Thyroid gland (tissue), 4 donors: Measurements from ENCODE around the gene PHF19. TPM values are rescaled to one million over a fixed set of nuclear protein-coding genes. Genes with fewer than 3 reads are reported as not detected.

Experiments used
- DNase-seq, 2 donors: peaks; one replicate each; pipeline ENCODE4 v3.0.0-alpha.2; 2019
- H3K27ac ChIP-seq, 3 donors: fragments of 200-600 bp; sonication (generic); 1 replicate in 2 of 3; 2 replicates in 1 of 3; pipeline ENCODE4 v1.5.1; 2016 to 2019; ENCODE audit warnings: mild to moderate bottlenecking in 1 of 3, moderate library complexity in 1 of 3
- H3K27me3 ChIP-seq: fragments of 200-600 bp; sonication (generic); one replicate; pipeline ENCODE4 v1.5.1; 2019
- H3K36me3 ChIP-seq, 2 donors: fragments of 200-600 bp; sonication (generic); one replicate each; pipeline ENCODE4 v1.5.1; 2016 to 2019
- H3K4me1 ChIP-seq, 2 donors: fragments of 200-600 bp; sonication (generic); one replicate each; pipeline ENCODE4 v1.5.1; 2017 to 2019
- H3K4me3 ChIP-seq, 3 donors: fragments of 200-600 bp; sonication (generic); replicated peaks in 1 of 3; 1 replicate in 2 of 3; 2 replicates in 1 of 3; pipeline ENCODE4 v1.5.1; 2016; ENCODE audit warnings: mild to moderate bottlenecking in 1 of 3
- H3K9me3 ChIP-seq: fragments of 200-600 bp; sonication (generic); one replicate; pipeline ENCODE4 v1.5.1; 2017
- CTCF ChIP-seq, 6 experiments: fragments of 200-600 bp in 3 of 6; fragments of 450-650 bp in 3 of 6; sonication (generic) in 3 of 6; IDR thresholded peaks; one replicate each; pipeline ENCODE4 v1.5.1; 2016 to 2019; ENCODE audit warnings: antibody characterized with exemption in 6 of 6, mild to moderate bottlenecking in 2 of 6, inconsistent platforms in 1 of 6, moderate library complexity in 1 of 6
- POLR2A ChIP-seq, 2 donors: fragments of 450-650 bp; IDR thresholded peaks; one replicate each; pipeline ENCODE4 v1.6.1; 2017; ENCODE audit warnings: antibody characterized with exemption in 2 of 2, mild to moderate bottlenecking in 2 of 2, moderate library complexity in 1 of 2
- WGBS, 2 donors: methylation state at CpG; one replicate each; pipeline ENCODE4 v1.1.5; 2017; 5-methylcytosine and 5-hydroxymethylcytosine counted together
- intact Hi-C: fragments of 100-400 bp; cut with DNase I; formaldehyde crosslinking; loops from one replicate; pipeline ENCODE4 v1.15.1; 2023
- total RNA-seq, 4 donors: library from RNA; depleted of rRNA; stranded (reverse); fragments of >200 nt; gene quantifications; one replicate each; pipeline ENCODE4 v1.2.3, GENCODE V29; 2016

Gene PHF19
- total RNA-seq, 4 donors from 2014 or later, result 10.8 to 24.1 (median 13.1) TPM

- Histone ChIP-seq H3K27me3 (no peaks in the 10 kb centered on the region), H3K4me1 (peaks cover 0 to 16% of the 10 kb centered on the region in 2 donors), H3K27ac (peak overlapping the region in 1 of 3 donors; percentile 15), H3K9me3 (no peaks in the 10 kb centered on the region), H3K4me3 (no peak overlapping the region), H3K36me3 (peaks cover 0 to 3% of the 10 kb centered on the region in 2 donors)
- 77 to 88% methylated on average over 5 of the region's 5 CpGs for WGBS, 2 donors
- TF ChIP-seq POLR2A (IDR thresholded peaks at IDR 0.05), result no peak
- TF ChIP-seq CTCF (IDR thresholded peaks at IDR 0.05), result no peak
- intact Hi-C loops, result no loop called here
- no peak for DNase-seq
These were observed 39.0 kb upstream of the PHF19 start for GRCh38 chr9:120915854-120916470.

GRCh38 chr9:120914953-120915352, 38.0 kb upstream of the PHF19 start:
- no peak overlapping the region for H3K27ac ChIP-seq
- WGBS, 2 donors, result 93 to 97% methylated on average over 6 of the region's 6 CpGs
- intact Hi-C loops, result no loop called here
- peaks cover 0 to 9% of the 10 kb centered on the region in 2 donors for H3K4me1 ChIP-seq
- H3K36me3 ChIP-seq, result peaks cover 0 to 4% of the 10 kb centered on the region in 2 donors
- no peak for DNase-seq
- H3K9me3 ChIP-seq, result no peaks in the 10 kb centered on the region
- H3K27me3 ChIP-seq, result no peaks in the 10 kb centered on the region
- no peak overlapping the region for H3K4me3 ChIP-seq
- TF ChIP-seq CTCF (IDR thresholded peaks at IDR 0.05) (no peak), POLR2A (IDR thresholded peaks at IDR 0.05) (no peak)

GRCh38 chr9:120914396-120914795, 37.4 kb upstream of the PHF19 start:
- no peaks in the 10 kb centered on the region for H3K9me3 ChIP-seq
- DNase-seq, result no peak
- H3K36me3 ChIP-seq, result peaks cover 0 to 4% of the 10 kb centered on the region in 2 donors
- intact Hi-C loops, result no loop called here
- no peak for TF ChIP-seq POLR2A (IDR thresholded peaks at IDR 0.05)
- WGBS, 2 donors, result 75 to 86% methylated on average over 3 of the region's 3 CpGs
- no peaks in the 10 kb centered on the region for H3K27me3 ChIP-seq
- no peak overlapping the region for H3K27ac ChIP-seq
- H3K4me1 ChIP-seq, result peaks cover 0 to 3% of the 10 kb centered on the region in 2 donors
- no peak overlapping the region for H3K4me3 ChIP-seq

- no peak overlapping the region for H3K27ac ChIP-seq
- H3K27me3 ChIP-seq, result no peaks in the 10 kb centered on the region
- peaks cover 0 to 4% of the 10 kb centered on the region in 2 donors for H3K36me3 ChIP-seq
- H3K4me1 ChIP-seq, result no peaks in the 10 kb centered on the region
- intact Hi-C loops, result no loop called here
- no peak overlapping the region for H3K4me3 ChIP-seq
- WGBS, 2 donors, result 81 to 86% methylated on average over 3 to 4 of the region's 4 CpGs
- TF ChIP-seq POLR2A (IDR thresholded peaks at IDR 0.05) (no peak), CTCF (IDR thresholded peaks at IDR 0.05) (no peak)
- DNase-seq, result no peak
- H3K9me3 ChIP-seq, result no peaks in the 10 kb centered on the region
These were observed 36.8 kb upstream of the PHF19 start for GRCh38 chr9:120913647-120914264.

- Histone ChIP-seq H3K9me3 (no peaks in the 10 kb centered on the region), H3K4me3 (no peak overlapping the region), H3K27me3 (no peaks in the 10 kb centered on the region), H3K36me3 (peaks cover 0 to 4% of the 10 kb centered on the region in 2 donors), H3K4me1 (no peaks in the 10 kb centered on the region), H3K27ac (no peak overlapping the region)
- DNase-seq, result no peak
- TF ChIP-seq CTCF (IDR thresholded peaks at IDR 0.05) (no peak), POLR2A (IDR thresholded peaks at IDR 0.05) (no peak)
- intact Hi-C loops, result no loop called here
- 91 to 94% methylated on average over 12 to 13 of the region's 13 CpGs for WGBS, 2 donors
These were observed 36.1 kb upstream of the PHF19 start for GRCh38 chr9:120912958-120913646.
